Karpas-422 (cell line): Measurements from ENCODE around the gene MINDY1. TPM values are rescaled to one million over a fixed set of nuclear protein-coding genes. Genes with fewer than 3 reads are reported as not detected.

ENCODE experiments used
- DNase-seq: peaks from one replicate; pipeline ENCODE4 v3.0.0-alpha.2; 2015
- H2AFZ ChIP-seq: fragments of 200-600 bp; sonication (generic); 2 replicates; pipeline ENCODE4 v1.6.1; 2014; ENCODE audit warnings: antibody characterized with exemption, low read length, mixed read lengths
- H3K27ac ChIP-seq: fragments of 200-600 bp; sonication (generic); 2 replicates; pipeline ENCODE4 v1.5.1; 2014; ENCODE audit warnings: mild to moderate bottlenecking, low read length, moderate library complexity
- H3K27me3 ChIP-seq: fragments of 200-600 bp; sonication (generic); 2 replicates; pipeline ENCODE4 v1.6.1; 2014; ENCODE audit warnings: low read length, mixed read lengths
- H3K36me3 ChIP-seq: fragments of 200-600 bp; sonication (generic); 2 replicates; pipeline ENCODE4 v1.6.1; 2014; ENCODE audit warnings: low read length, mixed read lengths; ENCODE audit not compliant: insufficient read depth
- H3K4me1 ChIP-seq: fragments of 200-600 bp; sonication (generic); 2 replicates; pipeline ENCODE4 v1.6.1; 2014; ENCODE audit warnings: mild to moderate bottlenecking, low read length, mixed read lengths
- H3K4me2 ChIP-seq: fragments of 200-600 bp; sonication (generic); 2 replicates; pipeline ENCODE4 v1.6.1; 2014; ENCODE audit warnings: low read length, low read depth, mild to moderate bottlenecking; ENCODE audit not compliant: poor library complexity, severe bottlenecking
- H3K4me3 ChIP-seq: fragments of 200-600 bp; sonication (generic); 2 replicates; pipeline ENCODE4 v1.5.1; 2014; ENCODE audit warnings: mild to moderate bottlenecking, antibody characterized with exemption, low read length, mixed read lengths
- H3K79me2 ChIP-seq: fragments of 200-600 bp; sonication (generic); 2 replicates; pipeline ENCODE4 v1.6.1; 2014; ENCODE audit warnings: mild to moderate bottlenecking, low read length, mixed read lengths
- H3K9ac ChIP-seq: fragments of 200-600 bp; sonication (generic); 2 replicates; pipeline ENCODE4 v1.6.0; 2014; ENCODE audit warnings: low read length
- H3K9me2 ChIP-seq: fragments of 200-600 bp; sonication (generic), shearing (Covaris generic); replicated peaks from 2 replicates; pipeline ENCODE4 v1.6.0; 2014; ENCODE audit warnings: mild to moderate bottlenecking, low read length, moderate library complexity; ENCODE audit not compliant: insufficient read depth
- H3K9me3 ChIP-seq: fragments of 300-700, 200-600 bp; sonication (generic); 2 replicates; pipeline ENCODE4 v1.6.1; 2014; ENCODE audit warnings: low read length, mixed read lengths
- H4K20me1 ChIP-seq: fragments of 200-600 bp; sonication (generic); 2 replicates; pipeline ENCODE4 v1.6.1; 2014; ENCODE audit warnings: mild to moderate bottlenecking, antibody characterized with exemption, low read length, low read depth; ENCODE audit not compliant: insufficient read depth
- small RNA-seq: library from RNA; depleted of rRNA; stranded (forward); fragments of <200 nt; gene quantifications from one replicate; pipeline ENCODE3, GENCODE V24; 2014
- total RNA-seq: library from RNA; depleted of rRNA; stranded (reverse); fragments of >200 nt; shearing (Covaris generic); gene quantifications from 2 replicates; pipeline ENCODE4 v1.2.3, GENCODE V29; 2014; ENCODE audit warnings: low replicate concordance; rRNA removed

Gene MINDY1
- total RNA-seq, 1 experiment from 2014 or later, result 9.9 TPM

GRCh38 chr1:150961756-150962155, 44.9 kb downstream of the MINDY1 start:
- H4K20me1 ChIP-seq, result 0 out of 2 replicates have a peak, but pooled peaks cover 8% of the 10 kb centered on the region
- no peaks in the 10 kb centered on the region for H3K79me2 ChIP-seq
- DNase-seq, result no peak
- no peaks in the 10 kb centered on the region for H3K9me3 ChIP-seq
- no peaks in the 10 kb centered on the region for H3K9me2 ChIP-seq
- H3K4me1 ChIP-seq, result no peaks in the 10 kb centered on the region
- no peak overlapping the region for H2AFZ ChIP-seq
- peaks cover 66% of the 10 kb centered on the region for H3K36me3 ChIP-seq
- no peak overlapping the region for H3K4me3 ChIP-seq
- H3K27ac ChIP-seq, result no peak overlapping the region
- H3K27me3 ChIP-seq, result no peaks in the 10 kb centered on the region
- H3K4me2 ChIP-seq, result no peak overlapping the region
- no peak overlapping the region for H3K9ac ChIP-seq

- H3K9me2 ChIP-seq, result no peaks in the 10 kb centered on the region
These were observed 46.1 kb downstream of the MINDY1 start for GRCh38 chr1:150960646-150961045.

GRCh38 chr1:150957666-150958065, 49.0 kb downstream of the MINDY1 start:
- no peak overlapping the region for H3K9ac ChIP-seq
- no peaks in the 10 kb centered on the region for H3K4me1 ChIP-seq
- H3K9me2 ChIP-seq, result no peaks in the 10 kb centered on the region
- H3K27ac ChIP-seq, result no peak overlapping the region
- no peak overlapping the region for H2AFZ ChIP-seq
- H3K27me3 ChIP-seq, result no peaks in the 10 kb centered on the region
- H4K20me1 ChIP-seq, result no peaks in the 10 kb centered on the region
- H3K79me2 ChIP-seq, result no peaks in the 10 kb centered on the region
- peaks cover 47% of the 10 kb centered on the region for H3K36me3 ChIP-seq
- H3K9me3 ChIP-seq, result no peaks in the 10 kb centered on the region
- H3K4me3 ChIP-seq, result no peak overlapping the region
- no peak for DNase-seq
- no peak overlapping the region for H3K4me2 ChIP-seq

More at GRCh38 chr1:150960646-150961045, 46.1 kb downstream of the MINDY1 start:
- Histone ChIP-seq H3K9me3 (no peaks in the 10 kb centered on the region), H4K20me1 (0 out of 2 replicates have a peak, but pooled peaks cover 3% of the 10 kb centered on the region), H3K4me2 (no peak overlapping the region), H2AFZ (no peak overlapping the region), H3K4me1 (no peaks in the 10 kb centered on the region), H3K36me3 (peaks cover 58% of the 10 kb centered on the region), H3K9ac (no peak overlapping the region), H3K4me3 (no peak overlapping the region), H3K27ac (no peak overlapping the region), H3K27me3 (no peaks in the 10 kb centered on the region), H3K79me2 (no peaks in the 10 kb centered on the region)
- DNase-seq, result no peak

GRCh38 chr1:150955280-150955679, 51.4 kb downstream of the MINDY1 start:
- no peaks in the 10 kb centered on the region for H3K27me3 ChIP-seq
- H2AFZ ChIP-seq, result no peak overlapping the region
- no peak overlapping the region for H3K4me3 ChIP-seq
- no peaks in the 10 kb centered on the region for H3K79me2 ChIP-seq
- peaks cover 47% of the 10 kb centered on the region for H3K36me3 ChIP-seq
- H3K27ac ChIP-seq, result no peak overlapping the region
- no peaks in the 10 kb centered on the region for H4K20me1 ChIP-seq
- H3K9me2 ChIP-seq, result no peaks in the 10 kb centered on the region
- no peak overlapping the region for H3K9ac ChIP-seq
- no peaks in the 10 kb centered on the region for H3K4me1 ChIP-seq
- H3K9me3 ChIP-seq, result no peaks in the 10 kb centered on the region
- no peak for DNase-seq
- H3K4me2 ChIP-seq, result no peak overlapping the region

GRCh38 chr1:150954708-150955107, 52.0 kb downstream of the MINDY1 start:
- H3K9ac ChIP-seq, result no peak overlapping the region
- peaks cover 48% of the 10 kb centered on the region for H3K36me3 ChIP-seq

More at GRCh38 chr1:150954708-150955107, 52.0 kb downstream of the MINDY1 start:
- H3K27ac ChIP-seq, result no peak overlapping the region
- H3K27me3 ChIP-seq, result no peaks in the 10 kb centered on the region
- H3K4me3 ChIP-seq, result no peak overlapping the region
- H4K20me1 ChIP-seq, result no peaks in the 10 kb centered on the region
- H3K79me2 ChIP-seq, result no peaks in the 10 kb centered on the region
- no peak for DNase-seq
- H3K9me3 ChIP-seq, result no peaks in the 10 kb centered on the region
- H3K4me2 ChIP-seq, result no peak overlapping the region
- H2AFZ ChIP-seq, result no peak overlapping the region
- no peaks in the 10 kb centered on the region for H3K4me1 ChIP-seq
- no peaks in the 10 kb centered on the region for H3K9me2 ChIP-seq

Small RNAs within 50 kb of the gene (small RNA-seq; reads per million reads assigned to genes)
- not detected for gene RNU6-884P

Other genes with a start within 250 kb of the MINDY1 start
- gene CTSS, start 241.1 kb downstream of the MINDY1 start, total RNA-seq, result 136 and 160 TPM in 2 replicates
- gene CTSK, start 198.6 kb downstream of the MINDY1 start, total RNA-seq, result 3.7 and 6.5 TPM in 2 replicates
- gene ARNT, start 130.3 kb downstream of the MINDY1 start, total RNA-seq, result 26.7 and 32.0 TPM in 2 replicates
- gene CTXND2, start 119.8 kb downstream of the MINDY1 start, total RNA-seq, result not detected in 2 replicates
- gene SETDB1, start 80.5 kb downstream of the MINDY1 start, total RNA-seq, result 47.0 and 60.1 TPM in 2 replicates
- gene CERS2, start 32.1 kb downstream of the MINDY1 start, total RNA-seq, result 91.6 and 140 TPM in 2 replicates
- gene ANXA9, start 24.6 kb downstream of the MINDY1 start, total RNA-seq, result 0.19 and 0.47 TPM in 2 replicates
- gene PRUNE1, start 1.5 kb upstream of the MINDY1 start, total RNA-seq, result 28.8 and 35.0 TPM in 2 replicates
- gene BNIPL, start 29.7 kb upstream of the MINDY1 start, total RNA-seq, result 0.63 and 1.4 TPM in 2 replicates
- 2.5 and 4.6 TPM in 2 replicates for gene C1orf56, start 40.8 kb upstream of the MINDY1 start, total RNA-seq
- gene CDC42SE1, start 52.7 kb upstream of the MINDY1 start, total RNA-seq, result 90.8 and 100 TPM in 2 replicates
- gene MLLT11, start 53.5 kb upstream of the MINDY1 start, total RNA-seq, result 5.3 and 8.3 TPM in 2 replicates
- 6.7 and 6.9 TPM in 2 replicates for gene GABPB2, start 63.9 kb upstream of the MINDY1 start, total RNA-seq
- 1.4 and 1.6 TPM in 2 replicates for gene SEMA6C, start 139.7 kb upstream of the MINDY1 start, total RNA-seq
- 29.3 and 30.7 TPM in 2 replicates for gene TNFAIP8L2, start 149.7 kb upstream of the MINDY1 start, total RNA-seq
- 2.1 and 6.6 TPM in 2 replicates for gene LYSMD1, start 159.0 kb upstream of the MINDY1 start, total RNA-seq
- 78.9 and 84.1 TPM in 2 replicates for gene SCNM1, start 159.2 kb upstream of the MINDY1 start, total RNA-seq
- gene TMOD4, start 169.1 kb upstream of the MINDY1 start, total RNA-seq, result 0.52 TPM in 1 of 2 replicates, not detected in the other
- gene VPS72, start 183.3 kb upstream of the MINDY1 start, total RNA-seq, result 54.4 and 59.8 TPM in 2 replicates
- 72.8 and 75.9 TPM in 2 replicates for gene PIP5K1A, start 191.7 kb upstream of the MINDY1 start, total RNA-seq
- gene PSMD4, start 247.8 kb upstream of the MINDY1 start, total RNA-seq, result 99.7 and 167 TPM in 2 replicates